ENCODE results near the gene IL21. TPM values are rescaled to one million over a fixed set of nuclear protein-coding genes. Genes with fewer than 3 reads are reported as not detected.

IL21 gene
- not detected in 2 replicates for total RNA-seq

DNA sequence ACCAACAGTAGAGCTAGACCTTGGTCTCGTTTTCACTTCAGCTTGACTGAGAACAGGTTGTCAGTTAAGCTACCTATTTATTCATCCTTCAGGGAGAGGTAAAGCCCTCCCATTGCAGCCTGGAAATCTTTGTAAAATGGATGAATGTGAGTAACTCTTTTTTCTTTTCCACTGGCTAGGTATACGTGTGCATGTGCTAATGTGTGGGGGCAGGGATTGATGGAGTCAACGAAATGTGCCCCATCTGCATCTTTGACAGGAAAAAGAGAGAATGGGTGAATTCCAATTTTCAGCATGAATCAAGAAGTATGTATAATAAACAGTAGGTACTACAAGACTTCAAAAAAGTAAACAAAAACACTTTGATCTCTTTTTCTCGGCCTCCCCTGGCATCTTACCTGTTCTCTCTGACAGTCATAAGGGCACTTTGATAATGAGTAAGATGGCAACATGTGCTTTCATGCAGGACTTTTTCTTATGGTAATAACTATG, at the start of gene IL21:
Gene IL21 (minus strand): TSS at position 51 of the 492 bp plus-strand sequence. CDS start 55 bp downstream, outside the sequence.

Other genes with a start within 250 kb of the IL21 start
- gene ADAD1, start 242.1 kb downstream of the IL21 start, total RNA-seq: not detected in 2 replicates
- gene IL2, start 164.3 kb downstream of the IL21 start, total RNA-seq: not detected in 2 replicates
- gene BBS12, start 111.6 kb upstream of the IL21 start, total RNA-seq: 4.2 and 4.4 TPM in 2 replicates
- 8.9 and 11.8 TPM in 2 replicates for gene FGF2, start 205.8 kb upstream of the IL21 start, total RNA-seq

Measured in bronchus fibroblast of lung (primary cell).